HL-60 (cell line): ENCODE measurements around the gene TTC28.
"Not testable (repeated sequence)": the region's sequence is repeated elsewhere in the genome, so short reads cannot be mapped to it uniquely, and the experiment has no call there.

Experiments used
- DNase-seq, 2 experiments: peaks; one replicate each; pipeline ENCODE4 v3.0.0-alpha.2; 2010 to 2020; ENCODE audit warnings: low read depth in 1 of 2, low spot score in 1 of 2
- H3K27ac ChIP-seq: fragments of 250-450 bp; sonication (Bioruptor Pico); replicated peaks from 2 replicates; pipeline ENCODE4 v1.5.1; 2020; ENCODE audit warnings: mild to moderate bottlenecking, moderate library complexity
- H3K27me3 ChIP-seq: fragments of 250-450 bp; sonication (Bioruptor Pico); 2 replicates; pipeline ENCODE4 v1.5.1; 2021; ENCODE audit warnings: mild to moderate bottlenecking, moderate library complexity; ENCODE audit not compliant: insufficient read depth, poor library complexity, severe bottlenecking
- H3K4me3 ChIP-seq: replicated peaks from 2 replicates; pipeline ENCODE4 v1.5.1; 2011; ENCODE audit warnings: mild to moderate bottlenecking, control low read depth, low read length; ENCODE audit not compliant: insufficient read depth
- CTCF ChIP-seq: IDR thresholded peaks from one replicate; pipeline ENCODE4 v1.5.1; 2011; ENCODE audit warnings: low read length, control low read depth, inconsistent platforms; ENCODE audit not compliant: insufficient read depth
- GABPA ChIP-seq: IDR thresholded peaks from 2 replicates; pipeline ENCODE4 v1.6.1; 2012; ENCODE audit warnings: low read depth
- POLR2AphosphoS5 ChIP-seq: IDR thresholded peaks from 2 replicates; pipeline ENCODE4 v1.6.1; 2012; ENCODE audit warnings: low read depth
- REST ChIP-seq: IDR thresholded peaks from 2 replicates; pipeline ENCODE4 v1.6.1; 2012; ENCODE audit warnings: low read depth; ENCODE audit not compliant: insufficient replicate concordance
- SPI1 ChIP-seq: IDR thresholded peaks from 2 replicates; pipeline ENCODE4 v1.6.1; 2012; ENCODE audit warnings: low read depth, mild to moderate bottlenecking, borderline replicate concordance

Gene TTC28

GRCh38 chr22:28710107-28710506, 30.5 kb upstream of the TTC28 start:
- H3K27ac ChIP-seq: no peak overlapping the region
- TF ChIP-seq CTCF: no peak
- TF ChIP-seq REST: no peak
- TF ChIP-seq SPI1: no peak
- no peak for TF ChIP-seq GABPA
- TF ChIP-seq POLR2AphosphoS5: no peak
- DNase-seq: no peak
- no peaks in the 10 kb centered on the region for H3K27me3 ChIP-seq
- no peak overlapping the region for H3K4me3 ChIP-seq

- TF ChIP-seq GABPA (no peak), SPI1 (no peak), CTCF (no peak), POLR2AphosphoS5 (no peak), REST (no peak)
- no peak for DNase-seq
- no peaks in the 10 kb centered on the region for H3K27me3 ChIP-seq
- no peak overlapping the region for H3K27ac ChIP-seq
- no peak overlapping the region for H3K4me3 ChIP-seq
Measured at GRCh38 chr22:28706845-28707244, 27.2 kb upstream of the TTC28 start.

- no peak for TF ChIP-seq SPI1
- no peak for TF ChIP-seq CTCF
- H3K27ac ChIP-seq: no peak overlapping the region
- no peak for DNase-seq
- no peak overlapping the region for H3K4me3 ChIP-seq
- no peaks in the 10 kb centered on the region for H3K27me3 ChIP-seq
Measured at GRCh38 chr22:28703436-28703835, 23.8 kb upstream of the TTC28 start.

- Histone ChIP-seq H3K4me3 (no peak overlapping the region), H3K27ac (no peak overlapping the region), H3K27me3 (no peaks in the 10 kb centered on the region)
- no peak for DNase-seq
- no peak for TF ChIP-seq CTCF
Measured at GRCh38 chr22:28702891-28703290, 23.3 kb upstream of the TTC28 start.

GRCh38 chr22:28693041-28693760, 13.6 kb upstream of the TTC28 start:
- not testable (repeated sequence) for H3K27ac ChIP-seq, H3K4me3 ChIP-seq, H3K27me3 ChIP-seq, DNase-seq

GRCh38 chr22:28689796-28690195, 10.2 kb upstream of the TTC28 start:
- H3K27me3 ChIP-seq, DNase-seq, H3K27ac ChIP-seq, H3K4me3 ChIP-seq: not testable (repeated sequence)

- DNase-seq, H3K27ac ChIP-seq, H3K4me3 ChIP-seq: not testable (repeated sequence)
- peaks cover 20% of the 10 kb centered on the region for H3K27me3 ChIP-seq
Measured at GRCh38 chr22:28682966-28683365, 3.3 kb upstream of the TTC28 start.
